Dedifferentiated amniotic fluid mesenchymal stem cell (primary cell): Measurements from ENCODE around the gene OOSP1.
"Not testable (repeated sequence)": the region's sequence is repeated elsewhere in the genome, so short reads cannot be mapped to it uniquely, and the experiment has no call there.

Source experiments
- DNase-seq: peaks from one replicate; pipeline ENCODE4 v3.0.0-alpha.2; 2016; ENCODE audit errors: extremely low spot score

OOSP1 gene

GRCh38 chr11:59960502-59961381, 22.5 kb downstream of the OOSP1 start:
- no peak for DNase-seq

- DNase-seq: no peak
These were observed 23.9 kb downstream of the OOSP1 start for GRCh38 chr11:59962107-59962482.

- no peak for DNase-seq
These were observed 25.5 kb downstream of the OOSP1 start, which contains the start of gene OOSP4A for GRCh38 chr11:59963733-59964132. Gene OOSP4A (plus strand): TSS chr11:59964033. CDS start chr11:59964033, 0 bp downstream.

GRCh38 chr11:59965424-59965823, 27.2 kb downstream of the OOSP1 start:
- no peak for DNase-seq

GRCh38 chr11:59966201-59966600, 28.0 kb downstream of the OOSP1 start:
- no peak for DNase-seq

GRCh38 chr11:59967677-59968394, 29.6 kb downstream of the OOSP1 start:
- no peak for DNase-seq

GRCh38 chr11:59968395-59968783, 30.2 kb downstream of the OOSP1 start:
- no peak for DNase-seq

- no peak for DNase-seq
These were observed 34.9 kb downstream of the OOSP1 start for GRCh38 chr11:59973097-59973496.

- no peak for DNase-seq
These were observed 43.0 kb downstream of the OOSP1 start for GRCh38 chr11:59981106-59981770.

- DNase-seq: not testable (repeated sequence)
These were observed 43.8 kb downstream of the OOSP1 start for GRCh38 chr11:59982037-59982436.

- DNase-seq: no peak
These were observed 45.0 kb downstream of the OOSP1 start for GRCh38 chr11:59983212-59983611.

- DNase-seq: no peak
These were observed 46.1 kb downstream of the OOSP1 start for GRCh38 chr11:59984368-59984767.

- no peak for DNase-seq
These were observed 52.2 kb downstream of the OOSP1 start for GRCh38 chr11:59990421-59990820.

- DNase-seq: no peak
These were observed 54.2 kb downstream of the OOSP1 start for GRCh38 chr11:59992425-59992824.

- DNase-seq: no peak
These were observed 59.6 kb downstream of the OOSP1 start for GRCh38 chr11:59997800-59998199.

GRCh38 chr11:59999691-60000090, 61.5 kb downstream of the OOSP1 start:
- no peak for DNase-seq

GRCh38 chr11:60003729-60004128, 65.5 kb downstream of the OOSP1 start:
- DNase-seq: no peak

- no peak for DNase-seq
These were observed 67.1 kb downstream of the OOSP1 start for GRCh38 chr11:60005360-60005759.
